Tibial nerve (tissue), 3 donors: Measurements from ENCODE around the gene GNA12.

Source experiments
- POLR2A ChIP-seq, 2 donors: fragments of 450-650 bp; IDR thresholded peaks; one replicate each; pipeline ENCODE4 v1.6.1; 2017; ENCODE audit warnings: antibody characterized with exemption in 2 of 2, mild to moderate bottlenecking in 2 of 2, moderate library complexity in 2 of 2
- TF ChIP-seq, protein P1 (sequence below), 5 experiments: fragments of 200-600 bp in 3 of 5; fragments of 450-650 bp in 2 of 5; sonication (generic) in 3 of 5; IDR thresholded peaks; one replicate each; pipeline ENCODE4 v1.5.1; 2016 to 2019; ENCODE audit warnings: antibody characterized with exemption in 5 of 5, mild to moderate bottlenecking in 3 of 5, moderate library complexity in 2 of 5

DNA sequence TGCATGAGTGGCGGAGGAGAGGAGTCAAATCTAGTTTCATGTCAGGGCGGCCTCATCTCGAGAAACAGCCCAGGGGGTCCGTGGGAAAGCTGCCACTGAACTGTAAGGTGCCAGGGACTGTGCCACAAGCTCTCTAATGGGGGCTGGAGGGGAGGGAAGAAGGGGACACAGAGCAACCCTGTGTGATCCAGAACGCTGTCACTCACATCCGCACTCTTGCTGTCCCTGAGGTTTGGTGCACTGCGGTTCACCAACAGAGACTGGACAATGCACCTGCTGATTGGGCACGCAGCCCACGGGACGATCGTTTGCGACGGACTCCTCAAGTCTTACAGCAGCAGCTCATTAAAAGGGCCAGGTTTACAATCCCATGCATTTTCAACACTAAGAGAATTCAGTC is 108.4 kb downstream of the GNA12 start:
- TF ChIP-seq, protein P1, sequence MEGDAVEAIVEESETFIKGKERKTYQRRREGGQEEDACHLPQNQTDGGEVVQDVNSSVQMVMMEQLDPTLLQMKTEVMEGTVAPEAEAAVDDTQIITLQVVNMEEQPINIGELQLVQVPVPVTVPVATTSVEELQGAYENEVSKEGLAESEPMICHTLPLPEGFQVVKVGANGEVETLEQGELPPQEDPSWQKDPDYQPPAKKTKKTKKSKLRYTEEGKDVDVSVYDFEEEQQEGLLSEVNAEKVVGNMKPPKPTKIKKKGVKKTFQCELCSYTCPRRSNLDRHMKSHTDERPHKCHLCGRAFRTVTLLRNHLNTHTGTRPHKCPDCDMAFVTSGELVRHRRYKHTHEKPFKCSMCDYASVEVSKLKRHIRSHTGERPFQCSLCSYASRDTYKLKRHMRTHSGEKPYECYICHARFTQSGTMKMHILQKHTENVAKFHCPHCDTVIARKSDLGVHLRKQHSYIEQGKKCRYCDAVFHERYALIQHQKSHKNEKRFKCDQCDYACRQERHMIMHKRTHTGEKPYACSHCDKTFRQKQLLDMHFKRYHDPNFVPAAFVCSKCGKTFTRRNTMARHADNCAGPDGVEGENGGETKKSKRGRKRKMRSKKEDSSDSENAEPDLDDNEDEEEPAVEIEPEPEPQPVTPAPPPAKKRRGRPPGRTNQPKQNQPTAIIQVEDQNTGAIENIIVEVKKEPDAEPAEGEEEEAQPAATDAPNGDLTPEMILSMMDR (IDR thresholded peaks at IDR 0.05), result no peak
- no peak for TF ChIP-seq POLR2A (IDR thresholded peaks at IDR 0.05)
